ENCODE data around the gene EXOC7. TPM values are rescaled to one million over a fixed set of nuclear protein-coding genes. Genes with fewer than 3 reads are reported as not detected.
A peak's percentile ranks its signal among the peaks of the same experiment; 100 is the strongest.

The EXOC7 gene
- total RNA-seq, 1 donor from 2014 or later = 145 TPM

GRCh38 chr17:76138896-76139752 lies 35.5 kb upstream of the EXOC7 start:
- TF ChIP-seq EZH2 (IDR thresholded peaks at IDR 0.05; ENCODE audit: insufficient read depth, low read length) (no peak), CTCF (IDR thresholded peaks at IDR 0.05; ENCODE audit: insufficient read depth, low read depth, low read length) (no peak)
- no peaks in the 10 kb centered on the region for H3K79me2 ChIP-seq (ENCODE audit: insufficient read depth, low read length)
- Mint-ChIP-seq H3K36me3 (ENCODE audit: low read depth, unreplicated experiment) (peaks cover 2% of the 10 kb centered on the region), H3K4me1 (ENCODE audit: low read depth, unreplicated experiment) (peaks cover 14% of the 10 kb centered on the region), H3K27me3 (ENCODE audit: low read depth, unreplicated experiment) (peaks cover 47% of the 10 kb centered on the region), H3K27ac (ENCODE audit: unreplicated experiment) (peak overlapping the region; percentile 78), H3K4me3 (ENCODE audit: unreplicated experiment) (peak overlapping the region; percentile 67), H3K9me3 (ENCODE audit: unreplicated experiment) (no peaks in the 10 kb centered on the region)
- H3K36me3 ChIP-seq (ENCODE audit: insufficient read depth, low read length) = no peaks in the 10 kb centered on the region
- no peak overlapping the region for H3K4me2 ChIP-seq (ENCODE audit: low read length)
- H3K4me1 ChIP-seq (ENCODE audit: insufficient read depth, low read length) = peaks cover 7% of the 10 kb centered on the region
- DNase-seq (ENCODE audit: low read depth) = no peak
- no peak overlapping the region for H2AFZ ChIP-seq (ENCODE audit: low read depth, low read length)
- no peak for FAIRE-seq
- no peak overlapping the region for H3K9ac ChIP-seq (ENCODE audit: low read length)
- H4K20me1 ChIP-seq (ENCODE audit: insufficient read depth, low read length) = no peaks in the 10 kb centered on the region
- peaks cover 53% of the 10 kb centered on the region for H3K27me3 ChIP-seq (ENCODE audit: insufficient read depth, low read length)
- no peak overlapping the region for H3K4me3 ChIP-seq (ENCODE audit: insufficient read depth, low read depth, low read length)
- no peaks in the 10 kb centered on the region for H3K9me3 ChIP-seq (ENCODE audit: insufficient read depth, low read depth, low read length)
- H3K27ac ChIP-seq (ENCODE audit: low read depth, low read length) = no peak overlapping the region

- H3K4me3 ChIP-seq (ENCODE audit: insufficient read depth, low read depth, low read length) = no peak overlapping the region
- Mint-ChIP-seq H3K27me3 (ENCODE audit: low read depth, unreplicated experiment) (peaks cover 54% of the 10 kb centered on the region), H3K36me3 (ENCODE audit: low read depth, unreplicated experiment) (peaks cover 1% of the 10 kb centered on the region), H3K9me3 (ENCODE audit: unreplicated experiment) (no peaks in the 10 kb centered on the region), H3K4me3 (ENCODE audit: unreplicated experiment) (peak overlapping the region; percentile 74), H3K27ac (ENCODE audit: unreplicated experiment) (peak overlapping the region; percentile 78), H3K4me1 (ENCODE audit: low read depth, unreplicated experiment) (peaks cover 14% of the 10 kb centered on the region)
- H4K20me1 ChIP-seq (ENCODE audit: insufficient read depth, low read length) = no peaks in the 10 kb centered on the region
- peaks cover 7% of the 10 kb centered on the region for H3K4me1 ChIP-seq (ENCODE audit: insufficient read depth, low read length)
- H3K36me3 ChIP-seq (ENCODE audit: insufficient read depth, low read length) = no peaks in the 10 kb centered on the region
- H3K4me2 ChIP-seq (ENCODE audit: low read length) = peak overlapping the region; percentile 41
- FAIRE-seq (no peak), DNase-seq (ENCODE audit: low read depth) (no peak)
- peaks cover 55% of the 10 kb centered on the region for H3K27me3 ChIP-seq (ENCODE audit: insufficient read depth, low read length)
- H3K79me2 ChIP-seq (ENCODE audit: insufficient read depth, low read length) = no peaks in the 10 kb centered on the region
- TF ChIP-seq CTCF (IDR thresholded peaks at IDR 0.05; ENCODE audit: insufficient read depth, low read depth, low read length) = no peak
- TF ChIP-seq EZH2 (IDR thresholded peaks at IDR 0.05; ENCODE audit: insufficient read depth, low read length) = peak; percentile 7
- H3K9ac ChIP-seq (ENCODE audit: low read length) = peak overlapping the region; percentile 10
- H3K27ac ChIP-seq (ENCODE audit: low read depth, low read length) = no peak overlapping the region
- H3K9me3 ChIP-seq (ENCODE audit: insufficient read depth, low read depth, low read length) = no peaks in the 10 kb centered on the region
- peak overlapping the region; percentile 47 for H2AFZ ChIP-seq (ENCODE audit: low read depth, low read length)
Observed at GRCh38 chr17:76138234-76138895, 34.8 kb upstream of the EXOC7 start.
